GM18511 (cell line): Measurements from ENCODE around the gene EPHA1.

Experiments
- ATAC-seq: cut with Tn5 transposase; IDR thresholded peaks from one replicate; pipeline ENCODE4 v1.9.1; 2021; ENCODE audit warnings: mild to moderate bottlenecking, moderate library complexity; ENCODE audit not compliant: unreplicated experiment

EPHA1 gene

GRCh38 chr7:143352531-143353002, 56.1 kb downstream of the EPHA1 start:
- no peak for ATAC-seq

DNA sequence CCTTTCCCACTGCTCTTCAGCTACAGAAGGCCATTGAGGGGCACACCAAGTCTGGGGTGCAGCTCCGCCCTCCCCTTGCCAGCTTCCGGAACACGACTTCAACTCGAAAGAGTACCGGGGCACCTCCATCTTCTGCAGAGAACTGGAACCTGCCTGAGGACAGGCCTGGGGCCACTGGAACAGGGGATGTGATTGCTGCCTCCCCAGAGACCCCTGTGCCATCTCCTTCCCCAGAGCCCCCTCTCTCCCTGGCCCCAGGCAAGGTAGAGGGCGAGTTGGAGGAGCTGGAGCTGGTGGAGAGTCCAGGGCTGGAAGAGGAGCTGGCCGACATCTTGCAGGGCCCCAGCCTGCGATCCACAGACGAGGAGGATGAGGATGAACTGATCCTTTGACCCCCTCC, 57.1 kb downstream of the EPHA1 start:
- no peak for ATAC-seq

- no peak for ATAC-seq
Observed at GRCh38 chr7:143351060-143351459, 57.6 kb downstream of the EPHA1 start.

- ATAC-seq = no peak
Observed at GRCh38 chr7:143347950-143348349, 60.7 kb downstream of the EPHA1 start.

DNA sequence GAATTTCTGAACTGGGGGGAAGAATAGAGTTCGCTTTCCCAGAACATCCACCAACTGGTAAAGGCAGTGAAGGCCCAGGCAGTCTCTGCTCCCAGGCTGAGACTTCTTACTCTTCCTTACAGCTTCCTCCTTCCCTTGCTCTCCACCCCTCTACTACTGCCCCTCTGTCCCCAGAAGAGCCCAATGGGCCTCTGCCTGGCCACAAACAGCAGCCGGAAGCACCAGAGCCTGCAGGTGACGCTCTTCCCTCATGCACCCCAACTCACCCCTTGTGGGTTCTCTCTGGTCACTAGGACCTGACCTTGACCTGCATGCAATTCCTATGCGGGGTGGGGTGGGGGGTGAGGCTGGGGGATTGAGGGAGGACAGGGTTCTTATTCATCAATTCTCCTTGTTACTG, 62.6 kb downstream of the EPHA1 start:
- no peak for ATAC-seq

DNA sequence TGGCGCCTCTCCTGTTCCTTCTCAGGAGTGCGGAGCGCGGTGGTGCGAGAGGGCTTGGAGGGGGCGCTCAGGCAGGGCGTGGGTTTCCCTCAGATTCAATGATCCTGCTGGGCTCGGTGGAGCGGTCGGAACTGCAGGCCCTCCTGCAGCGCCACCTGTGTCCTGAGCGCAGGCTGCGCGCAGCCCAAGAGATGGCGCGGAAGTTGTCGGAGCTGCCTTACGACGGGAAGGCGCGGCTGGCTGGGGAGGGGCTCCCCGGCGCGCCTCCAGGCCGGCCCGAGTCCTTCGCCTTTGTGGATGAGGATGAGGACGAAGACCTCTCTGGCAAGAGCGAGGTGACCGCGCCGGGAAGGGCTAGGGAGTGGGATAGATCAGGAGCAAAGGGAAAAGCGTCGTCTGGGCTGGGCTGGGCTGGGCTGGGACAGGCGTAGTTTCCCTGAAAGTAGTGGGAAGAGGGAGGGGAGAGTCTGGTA, 63.2 kb downstream of the EPHA1 start:
- peak; percentile 83 for ATAC-seq

- ATAC-seq = no peak
Observed at GRCh38 chr7:143343596-143343995, 65.1 kb downstream of the EPHA1 start.

DNA sequence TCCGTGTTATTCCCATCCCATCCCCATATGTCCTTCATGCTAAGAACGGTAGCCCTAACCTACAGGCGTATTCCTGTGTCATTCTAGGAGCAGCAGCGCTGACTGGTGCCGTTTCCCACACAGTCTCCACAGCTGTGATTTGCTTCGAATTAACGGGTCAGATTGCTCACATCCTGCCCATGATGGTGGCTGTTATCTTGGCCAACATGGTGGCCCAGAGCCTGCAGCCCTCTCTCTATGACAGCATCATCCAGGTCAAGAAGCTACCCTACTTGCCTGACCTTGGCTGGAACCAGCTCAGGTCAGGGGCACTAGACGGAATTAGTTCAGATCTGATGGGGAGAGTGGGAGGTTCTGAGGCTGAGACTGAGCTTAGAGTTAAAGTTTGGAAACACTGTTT, 66.8 kb downstream of the EPHA1 start:
- ATAC-seq = no peak
